Glutamatergic neuron (in vitro differentiated cells): ENCODE measurements around the gene UPK1A. TPM values are rescaled to one million over a fixed set of nuclear protein-coding genes. Genes with fewer than 3 reads are reported as not detected.

Source experiments
- DNase-seq: peaks from one replicate; pipeline ENCODE4 v3.0.0; 2022
- H3K27ac Mint-ChIP-seq: one replicate; pipeline ENCODE4 v1.8.0; 2020; ENCODE audit warnings: mild to moderate bottlenecking, mixed read lengths, inconsistent platforms; ENCODE audit not compliant: unreplicated experiment
- H3K27me3 Mint-ChIP-seq: one replicate; pipeline ENCODE4 v1.8.0; 2020; ENCODE audit warnings: mild to moderate bottlenecking, moderate library complexity, mixed read lengths, inconsistent platforms; ENCODE audit not compliant: unreplicated experiment
- H3K36me3 Mint-ChIP-seq: one replicate; pipeline ENCODE4 v1.8.0; 2020; ENCODE audit warnings: mild to moderate bottlenecking, mixed read lengths, inconsistent platforms; ENCODE audit not compliant: unreplicated experiment
- H3K4me1 Mint-ChIP-seq: one replicate; pipeline ENCODE4 v1.8.0; 2020; ENCODE audit warnings: mild to moderate bottlenecking, low read depth, mixed read lengths, inconsistent platforms; ENCODE audit not compliant: unreplicated experiment
- H3K4me3 Mint-ChIP-seq: one replicate; pipeline ENCODE4 v1.8.0; 2020; ENCODE audit warnings: mild to moderate bottlenecking, mixed read lengths, inconsistent platforms; ENCODE audit not compliant: unreplicated experiment
- H3K9me3 Mint-ChIP-seq: one replicate; pipeline ENCODE4 v1.8.0; 2020; ENCODE audit warnings: mild to moderate bottlenecking, moderate library complexity, mixed read lengths, inconsistent platforms; ENCODE audit not compliant: unreplicated experiment
- total RNA-seq: library from RNA; stranded (reverse); fragmentation: NEBNext Ultra II Directional; extraction: Animal tissue kit (Norgen Biotek cat#: 25700); gene quantifications from one replicate; pipeline ENCODE4 v1.2.1, GENCODE V29; 2021; ENCODE audit not compliant: unreplicated experiment
- TF ChIP-seq, protein P1 (sequence below): fragments of 200-600 bp; sonication (generic); IDR thresholded peaks from one replicate; pipeline ENCODE4 v1.5.0; 2021; ENCODE audit not compliant: partially characterized antibody, unreplicated experiment

UPK1A gene
- total RNA-seq, 1 donor from 2014 or later, result not detected

DNA sequence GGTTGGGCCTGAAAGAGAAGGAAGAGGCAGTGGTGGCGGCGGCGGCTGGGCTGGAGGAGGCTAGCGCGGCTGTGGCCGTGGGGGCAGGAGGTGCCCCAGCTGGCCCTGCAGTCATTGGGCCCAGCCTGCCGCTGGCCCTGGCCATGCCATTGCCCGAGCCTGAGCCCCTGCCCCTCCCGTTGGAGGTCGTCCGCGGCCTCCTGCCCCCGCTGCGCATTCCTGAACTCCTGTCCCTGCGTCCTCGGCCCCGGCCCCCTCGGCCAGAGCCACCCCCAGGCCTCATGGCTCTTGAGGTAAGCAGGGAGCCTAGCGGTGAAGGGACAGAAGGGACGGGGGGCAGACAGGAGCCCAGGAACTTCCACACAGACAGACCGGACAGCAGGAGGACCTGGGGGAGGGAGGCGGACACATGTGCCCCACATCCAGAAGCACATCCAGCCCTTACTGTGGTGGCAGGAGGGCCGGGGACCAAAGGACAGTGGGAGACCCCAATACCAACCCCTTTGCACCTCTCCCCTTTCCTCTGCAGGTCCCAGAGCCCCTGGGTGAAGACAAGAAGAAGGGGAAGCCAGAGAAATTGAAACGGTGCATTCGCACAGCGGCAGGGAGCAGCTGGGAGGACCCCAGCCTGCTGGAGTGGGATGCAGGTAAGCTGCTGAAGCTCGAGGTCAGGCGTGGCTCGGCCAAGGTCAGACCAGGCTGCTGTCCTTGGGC is 32.4 kb upstream of the UPK1A start:
- Mint-ChIP-seq H3K4me3 (no peak overlapping the region), H3K27ac (no peak overlapping the region), H3K36me3 (no peaks in the 10 kb centered on the region), H3K27me3 (peaks cover under 1% of the 10 kb centered on the region), H3K4me1 (peaks cover 2% of the 10 kb centered on the region), H3K9me3 (peaks cover 3% of the 10 kb centered on the region)
- no peak for DNase-seq
- TF ChIP-seq, protein P1, sequence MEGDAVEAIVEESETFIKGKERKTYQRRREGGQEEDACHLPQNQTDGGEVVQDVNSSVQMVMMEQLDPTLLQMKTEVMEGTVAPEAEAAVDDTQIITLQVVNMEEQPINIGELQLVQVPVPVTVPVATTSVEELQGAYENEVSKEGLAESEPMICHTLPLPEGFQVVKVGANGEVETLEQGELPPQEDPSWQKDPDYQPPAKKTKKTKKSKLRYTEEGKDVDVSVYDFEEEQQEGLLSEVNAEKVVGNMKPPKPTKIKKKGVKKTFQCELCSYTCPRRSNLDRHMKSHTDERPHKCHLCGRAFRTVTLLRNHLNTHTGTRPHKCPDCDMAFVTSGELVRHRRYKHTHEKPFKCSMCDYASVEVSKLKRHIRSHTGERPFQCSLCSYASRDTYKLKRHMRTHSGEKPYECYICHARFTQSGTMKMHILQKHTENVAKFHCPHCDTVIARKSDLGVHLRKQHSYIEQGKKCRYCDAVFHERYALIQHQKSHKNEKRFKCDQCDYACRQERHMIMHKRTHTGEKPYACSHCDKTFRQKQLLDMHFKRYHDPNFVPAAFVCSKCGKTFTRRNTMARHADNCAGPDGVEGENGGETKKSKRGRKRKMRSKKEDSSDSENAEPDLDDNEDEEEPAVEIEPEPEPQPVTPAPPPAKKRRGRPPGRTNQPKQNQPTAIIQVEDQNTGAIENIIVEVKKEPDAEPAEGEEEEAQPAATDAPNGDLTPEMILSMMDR, result no peak

DNA sequence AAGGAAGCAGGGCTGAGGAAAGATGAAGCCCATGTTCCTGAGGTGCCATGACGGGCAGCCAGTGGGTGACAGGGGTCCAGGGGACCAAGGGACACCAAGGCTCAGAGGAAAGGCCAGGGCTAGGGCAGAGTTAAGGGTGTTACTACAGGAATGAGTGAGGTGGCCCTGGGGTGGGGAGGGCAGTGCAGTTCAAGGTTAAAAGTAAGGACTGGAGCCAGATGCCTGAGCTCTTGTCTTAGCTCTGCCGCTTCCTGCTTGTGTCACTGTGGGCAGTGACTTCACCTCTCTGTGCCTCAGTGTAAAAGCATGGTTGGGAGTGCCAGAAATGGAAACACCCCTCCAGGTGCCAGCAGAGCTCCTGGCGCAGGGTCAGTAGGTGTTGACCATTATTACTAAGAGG is 29.7 kb upstream of the UPK1A start:
- H3K4me1 Mint-ChIP-seq, result peaks cover 7% of the 10 kb centered on the region
- TF ChIP-seq, protein P1, result no peak
- H3K4me3 Mint-ChIP-seq, result no peak overlapping the region
- peaks cover 3% of the 10 kb centered on the region for H3K9me3 Mint-ChIP-seq
- peaks cover 5% of the 10 kb centered on the region for H3K27me3 Mint-ChIP-seq
- no peak for DNase-seq
- H3K36me3 Mint-ChIP-seq, result no peaks in the 10 kb centered on the region
- no peak overlapping the region for H3K27ac Mint-ChIP-seq

DNA sequence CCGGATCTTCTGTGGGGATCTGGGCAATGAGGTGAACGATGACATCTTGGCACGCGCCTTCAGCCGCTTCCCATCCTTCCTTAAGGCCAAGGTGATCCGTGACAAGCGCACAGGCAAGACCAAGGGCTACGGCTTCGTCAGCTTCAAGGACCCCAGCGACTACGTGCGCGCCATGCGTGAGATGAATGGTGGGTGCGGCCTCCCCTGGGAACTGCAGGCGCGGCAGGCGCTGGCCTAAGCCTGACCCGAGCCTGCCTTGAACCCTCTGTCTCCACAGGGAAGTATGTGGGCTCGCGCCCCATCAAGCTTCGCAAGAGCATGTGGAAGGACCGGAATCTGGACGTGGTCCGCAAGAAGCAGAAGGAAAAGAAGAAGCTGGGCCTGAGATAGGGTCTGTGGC is 29.2 kb upstream of the UPK1A start:
- no peak for DNase-seq
- H3K36me3 Mint-ChIP-seq, result no peaks in the 10 kb centered on the region
- H3K4me3 Mint-ChIP-seq, result no peak overlapping the region
- H3K27me3 Mint-ChIP-seq, result peaks cover 5% of the 10 kb centered on the region
- peaks cover 7% of the 10 kb centered on the region for H3K4me1 Mint-ChIP-seq
- TF ChIP-seq, protein P1, result no peak
- H3K9me3 Mint-ChIP-seq, result peaks cover 3% of the 10 kb centered on the region
- H3K27ac Mint-ChIP-seq, result no peak overlapping the region

DNA sequence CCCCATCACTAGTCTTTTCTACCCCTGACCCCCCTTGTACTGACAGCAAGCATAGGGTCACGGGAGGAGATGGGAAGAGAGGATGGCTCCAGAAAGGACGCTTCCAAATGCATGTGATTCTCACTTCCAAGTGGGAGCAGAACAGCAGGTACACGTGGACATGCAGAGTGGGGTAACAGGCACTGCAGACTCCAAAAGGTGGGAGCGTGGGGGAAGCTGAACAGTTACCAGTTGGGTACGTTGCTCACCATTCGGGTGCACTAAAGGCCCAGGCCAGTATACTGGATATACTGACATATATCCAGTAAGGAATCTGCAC is 27.0 kb upstream of the UPK1A start:
- TF ChIP-seq, protein P1, result no peak
- Mint-ChIP-seq H3K36me3 (no peaks in the 10 kb centered on the region), H3K27me3 (peaks cover 5% of the 10 kb centered on the region), H3K4me3 (peak overlapping the region; percentile 27), H3K27ac (peak overlapping the region; percentile 11), H3K4me1 (peaks cover 7% of the 10 kb centered on the region), H3K9me3 (peaks cover 3% of the 10 kb centered on the region)
- no peak for DNase-seq

- H3K9me3 Mint-ChIP-seq, result peaks cover 3% of the 10 kb centered on the region
- no peaks in the 10 kb centered on the region for H3K36me3 Mint-ChIP-seq
- H3K27ac Mint-ChIP-seq, result peak overlapping the region; percentile 11
- peaks cover 7% of the 10 kb centered on the region for H3K4me1 Mint-ChIP-seq
- DNase-seq, result no peak
- H3K27me3 Mint-ChIP-seq, result peaks cover 6% of the 10 kb centered on the region
- H3K4me3 Mint-ChIP-seq, result no peak overlapping the region
- TF ChIP-seq, protein P1, result no peak
Observed at GRCh38 chr19:35639863-35640262, 26.5 kb upstream of the UPK1A start.
